Lung (tissue), 12 donors: Measurements from ENCODE around the gene FBXO31. TPM values are rescaled to one million over a fixed set of nuclear protein-coding genes. Genes with fewer than 3 reads are reported as not detected.

Experiments used
- ATAC-seq: fragments of 200-7000 bp; cut with Tn5 transposase; one replicate; pipeline ENCODE4 v1.9.1; 2020; ENCODE audit warnings: moderate number of reproducible peaks; ENCODE audit not compliant: insufficient read depth, low FRiP score
- DNase-seq, 3 donors: peaks; one replicate each; pipeline ENCODE4 v3.0.0-alpha.2; 2013 to 2017
- H3K27ac ChIP-seq, 2 donors: one replicate each; pipeline ENCODE4 v1.5.1; 2013; ENCODE audit warnings: mild to moderate bottlenecking in 2 of 2, moderate library complexity in 2 of 2, control low read depth in 1 of 2, inconsistent platforms in 1 of 2, low read depth in 1 of 2, low read length in 1 of 2
- H3K27me3 ChIP-seq, 3 donors: one replicate each; pipeline ENCODE4 v1.5.1; 2013; ENCODE audit warnings: low read length in 2 of 3; ENCODE audit not compliant: control insufficient read depth in 3 of 3, insufficient read depth in 3 of 3
- H3K36me3 ChIP-seq, 4 donors: one replicate each; pipeline ENCODE4 v1.5.1; 2013; ENCODE audit warnings: low read length in 4 of 4, mild to moderate bottlenecking in 1 of 4, moderate library complexity in 1 of 4; ENCODE audit not compliant: control insufficient read depth in 4 of 4, insufficient read depth in 4 of 4
- H3K4me1 ChIP-seq, 5 donors: one replicate each; pipeline ENCODE4 v1.5.1; 2013; ENCODE audit warnings: low read length in 5 of 5, mild to moderate bottlenecking in 2 of 5, moderate library complexity in 1 of 5; ENCODE audit not compliant: control insufficient read depth in 5 of 5, insufficient read depth in 5 of 5
- H3K4me3 ChIP-seq: one replicate; pipeline ENCODE4 v1.5.1; 2013; ENCODE audit warnings: mild to moderate bottlenecking, control low read depth, moderate library complexity
- H3K9ac ChIP-seq, 2 donors: one replicate each; pipeline ENCODE4 v1.5.1; 2013; ENCODE audit warnings: low read length in 2 of 2, control low read depth in 1 of 2; ENCODE audit not compliant: insufficient read depth in 1 of 2
- H3K9me3 ChIP-seq, 4 donors: one replicate each; pipeline ENCODE4 v1.5.1; 2013; ENCODE audit warnings: low read length in 3 of 4, mild to moderate bottlenecking in 1 of 4, moderate library complexity in 1 of 4; ENCODE audit not compliant: control insufficient read depth in 4 of 4, insufficient read depth in 3 of 4
- WGBS, 2 donors: extraction: QIAGEN DNeasy Blood & Tissue Kit; methylation state at CpG; one replicate each; pipeline ENCODE4 v1.1.7; 2013; 5-methylcytosine and 5-hydroxymethylcytosine counted together
- polyA plus RNA-seq, 2 donors: library from polyadenylated mRNA; stranded (reverse); fragments of 200-250 nt; gene quantifications; one replicate each; pipeline ENCODE4 v1.2.1, GENCODE V29; 2013
- total RNA-seq, 2 donors: library from RNA; depleted of rRNA in 1 of 2; stranded (reverse); fragments of >200 nt in 1 of 2; gene quantifications; one replicate each; pipeline ENCODE4 v1.2.1, GENCODE V29; 2014 to 2021
- TF ChIP-seq, protein P1 (sequence below): IDR thresholded peaks from 2 replicates; pipeline ENCODE4 v1.5.1; 2012; ENCODE audit warnings: mild to moderate bottlenecking; ENCODE audit errors: control extremely low read depth, extremely low read depth
- donor health status: control.
- donor health status: control.
- donor health status: Bipolar disorder and iron deficiency.
- donor health status: healthy.
- donor health status: DM: yes; HTN: yes; CAD: no.

The FBXO31 gene
- total and polyA plus RNA-seq, 4 donors = 10.1 to 35.1 (median 23.2) TPM

DNA sequence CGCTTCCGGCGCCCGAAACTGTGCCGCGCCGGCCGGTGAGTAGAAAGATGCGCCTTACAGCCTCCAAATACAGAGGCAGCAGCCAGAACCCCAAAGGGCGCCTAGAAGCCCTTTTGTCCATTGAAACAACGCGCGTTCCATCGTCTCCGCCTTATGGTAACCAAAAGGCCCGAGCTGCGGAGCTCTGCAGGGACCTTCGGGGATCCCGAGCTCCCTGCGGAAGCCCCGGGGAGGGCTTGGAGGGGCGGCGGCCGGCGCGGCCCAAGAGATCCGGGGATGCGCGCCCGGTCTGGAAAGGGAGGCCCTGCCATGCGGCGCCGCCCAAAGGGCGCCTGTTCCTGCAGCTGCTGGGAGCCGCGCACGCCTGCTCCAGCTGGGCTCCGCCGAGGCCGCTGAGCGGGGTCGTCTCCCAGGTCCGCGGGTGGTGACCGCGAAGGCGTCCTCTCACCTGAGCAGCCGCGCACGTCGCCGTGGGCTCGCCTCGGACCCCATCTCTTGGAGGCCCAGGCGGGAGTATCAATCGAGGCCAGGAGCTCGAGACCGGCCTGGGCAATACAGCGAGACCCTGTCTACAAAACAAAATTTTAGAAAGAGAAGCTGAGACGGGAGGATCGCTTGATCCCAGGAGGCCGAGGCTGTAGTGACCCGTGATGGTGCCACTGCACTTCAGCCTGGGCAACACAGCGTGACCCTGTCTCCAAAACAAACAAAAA, 742 bp upstream of the FBXO31 start:
- Histone ChIP-seq H3K4me3 (peak overlapping the region; percentile 88), H3K27me3 (no peaks in the 10 kb centered on the region), H3K9me3 (no peaks in the 10 kb centered on the region), H3K36me3 (no peaks in the 10 kb centered on the region), H3K27ac (peak overlapping the region; percentile 88 to 90), H3K9ac (peak overlapping the region; percentile 46 to 61), H3K4me1 (peaks cover 5 to 29% (median 14%) of the 10 kb centered on the region in 5 donors)
- ATAC-seq (peak; percentile 7), DNase-seq (no peak)
- TF ChIP-seq, protein P1, sequence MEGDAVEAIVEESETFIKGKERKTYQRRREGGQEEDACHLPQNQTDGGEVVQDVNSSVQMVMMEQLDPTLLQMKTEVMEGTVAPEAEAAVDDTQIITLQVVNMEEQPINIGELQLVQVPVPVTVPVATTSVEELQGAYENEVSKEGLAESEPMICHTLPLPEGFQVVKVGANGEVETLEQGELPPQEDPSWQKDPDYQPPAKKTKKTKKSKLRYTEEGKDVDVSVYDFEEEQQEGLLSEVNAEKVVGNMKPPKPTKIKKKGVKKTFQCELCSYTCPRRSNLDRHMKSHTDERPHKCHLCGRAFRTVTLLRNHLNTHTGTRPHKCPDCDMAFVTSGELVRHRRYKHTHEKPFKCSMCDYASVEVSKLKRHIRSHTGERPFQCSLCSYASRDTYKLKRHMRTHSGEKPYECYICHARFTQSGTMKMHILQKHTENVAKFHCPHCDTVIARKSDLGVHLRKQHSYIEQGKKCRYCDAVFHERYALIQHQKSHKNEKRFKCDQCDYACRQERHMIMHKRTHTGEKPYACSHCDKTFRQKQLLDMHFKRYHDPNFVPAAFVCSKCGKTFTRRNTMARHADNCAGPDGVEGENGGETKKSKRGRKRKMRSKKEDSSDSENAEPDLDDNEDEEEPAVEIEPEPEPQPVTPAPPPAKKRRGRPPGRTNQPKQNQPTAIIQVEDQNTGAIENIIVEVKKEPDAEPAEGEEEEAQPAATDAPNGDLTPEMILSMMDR = no peak
- 7 to 8% methylated on average over 47 to 64 of the region's 64 CpGs for WGBS, 2 donors

GRCh38 chr16:87382023-87382785, 1.4 kb downstream of the FBXO31 start:
- ATAC-seq (no peak), DNase-seq (no peak)
- peaks cover 2 to 18% (median 14%) of the 10 kb centered on the region in 5 donors for H3K4me1 ChIP-seq
- no peaks in the 10 kb centered on the region for H3K36me3 ChIP-seq
- H3K4me3 ChIP-seq = peak overlapping the region; percentile 88
- H3K27me3 ChIP-seq = no peaks in the 10 kb centered on the region
- WGBS, 2 donors = 28 to 48% methylated on average over 17 of the region's 17 CpGs
- no peaks in the 10 kb centered on the region for H3K9me3 ChIP-seq
- TF ChIP-seq, protein P1 = no peak
- H3K27ac ChIP-seq = peak overlapping the region; percentile 73 to 90
- H3K9ac ChIP-seq = peak overlapping the region in 1 of 2 donors; percentile 68

- DNase-seq = no peak
Observed at GRCh38 chr16:87380881-87381280, 2.7 kb downstream of the FBXO31 start.

More at GRCh38 chr16:87380881-87381280, 2.7 kb downstream of the FBXO31 start:
- H3K9ac ChIP-seq = peak overlapping the region in 1 of 2 donors; percentile 26
- ATAC-seq = no peak
- H3K27me3 ChIP-seq = no peaks in the 10 kb centered on the region
- H3K9me3 ChIP-seq = no peaks in the 10 kb centered on the region
- peak overlapping the region in 1 of 2 donors; percentile 22 for H3K27ac ChIP-seq
- 64 to 80% methylated on average over 4 of the region's 4 CpGs for WGBS, 2 donors
- no peak overlapping the region for H3K4me3 ChIP-seq
- H3K4me1 ChIP-seq = peaks cover 2 to 18% (median 14%) of the 10 kb centered on the region in 5 donors
- TF ChIP-seq, protein P1 = no peak
- H3K36me3 ChIP-seq = peaks cover 0 to 2% (median 0%) of the 10 kb centered on the region in 4 donors
